HEK293 (cell line): ENCODE measurements around the gene DDAH1.

Source experiments
- CTCF ChIA-PET: fragments of 350-600 bp; formaldehyde crosslinking; extraction: SDS; loops from one replicate; lab custom pipeline; 2021; ENCODE audit warnings: antibody characterized with exemption; lab: Yijun Ruan, JAX
- POLR2A ChIA-PET: fragments of 300-600 bp; formaldehyde crosslinking; extraction: SDS; loops from one replicate; lab custom pipeline; 2020; ENCODE audit warnings: antibody characterized with exemption, inconsistent platforms; lab: Yijun Ruan, JAX
- H3K27ac ChIP-seq: fragments of 200-500 bp; sonication (Bioruptor generic); 2 replicates; pipeline ENCODE4 v1.5.1; 2014; ENCODE audit warnings: low read depth, low read length, control low read depth, inconsistent platforms; ENCODE audit errors: extremely low read depth
- H3K36me3 ChIP-seq, 2 experiments: fragments of 200-500 bp in 1 of 2; sonication (Bioruptor generic) in 1 of 2; 1 replicate in 1 of 2; 2 replicates in 1 of 2; pipeline ENCODE4 v1.5.1; 2014 to 2017; ENCODE audit warnings: inconsistent platforms in 2 of 2, low read length in 2 of 2; ENCODE audit not compliant: control insufficient read depth in 2 of 2, insufficient read depth in 1 of 2
- H3K4me1 ChIP-seq: fragments of 200-500 bp; sonication (Bioruptor generic); 2 replicates; pipeline ENCODE4 v1.5.1; 2014; ENCODE audit warnings: mild to moderate bottlenecking, low read length, inconsistent platforms; ENCODE audit not compliant: control insufficient read depth, insufficient read depth
- H3K4me3 ChIP-seq: 2 replicates; pipeline ENCODE4 v1.5.1; 2011; ENCODE audit warnings: low read depth, mild to moderate bottlenecking, control low read depth, low read length, moderate library complexity
- H3K9me3 ChIP-seq: fragments of 200-500 bp; sonication (Bioruptor generic); 2 replicates; pipeline ENCODE4 v1.5.1; 2014; ENCODE audit warnings: low read depth, low read length, inconsistent platforms; ENCODE audit not compliant: control insufficient read depth, insufficient read depth
- AEBP2 ChIP-seq: fragments of 450-650 bp; formaldehyde crosslinking; IDR thresholded peaks from 2 replicates; pipeline ENCODE4 v1.5.1; 2016; ENCODE audit warnings: missing biosample characterization, missing genetic modification characterization, borderline replicate concordance
- ATF2 ChIP-seq: fragments of 450-650 bp; formaldehyde crosslinking; IDR thresholded peaks from 2 replicates; pipeline ENCODE4 v1.5.1; 2016; ENCODE audit warnings: missing biosample characterization, missing genetic modification characterization, low read depth
- BCL11A ChIP-seq: fragments of 450-650 bp; formaldehyde crosslinking; IDR thresholded peaks from 2 replicates; pipeline ENCODE4 v1.5.1; 2016; ENCODE audit warnings: low read depth, missing biosample characterization, missing genetic modification characterization
- GLIS1 ChIP-seq: fragments of 450-650 bp; formaldehyde crosslinking; IDR thresholded peaks from 2 replicates; pipeline ENCODE4 v1.5.1; 2016; ENCODE audit warnings: missing biosample characterization, missing genetic modification characterization
- KLF8 ChIP-seq: fragments of 450-650 bp; formaldehyde crosslinking; IDR thresholded peaks from 2 replicates; pipeline ENCODE4 v1.5.1; 2016; ENCODE audit warnings: missing biosample characterization, missing genetic modification characterization
- KLF9 ChIP-seq: fragments of 450-650 bp; formaldehyde crosslinking; IDR thresholded peaks from 2 replicates; pipeline ENCODE4 v1.5.1; 2016; ENCODE audit warnings: missing biosample characterization, missing genetic modification characterization, low read depth
- SETDB1 ChIP-seq: IDR thresholded peaks from one replicate; pipeline ENCODE4 v1.6.1; 2017; ENCODE audit warnings: mild to moderate bottlenecking, low read length, moderate library complexity, mixed read lengths; ENCODE audit not compliant: insufficient read length
- TRIM28 ChIP-seq: IDR thresholded peaks from 2 replicates; pipeline ENCODE4 v1.6.1; 2011; ENCODE audit warnings: low read length, control low read depth, borderline replicate concordance
- YY2 ChIP-seq: fragments of 450-650 bp; formaldehyde crosslinking; IDR thresholded peaks from 2 replicates; pipeline ENCODE4 v1.5.1; 2016; ENCODE audit warnings: missing biosample characterization, missing genetic modification characterization
- ZEB2 ChIP-seq: fragments of 450-650 bp; formaldehyde crosslinking; IDR thresholded peaks from 2 replicates; pipeline ENCODE4 v1.5.1; 2016; ENCODE audit warnings: missing biosample characterization, missing genetic modification characterization
- ZIC2 ChIP-seq: fragments of 450-650 bp; formaldehyde crosslinking; IDR thresholded peaks from 2 replicates; pipeline ENCODE4 v1.5.1; 2016; ENCODE audit warnings: missing biosample characterization, missing genetic modification characterization
- ZNF157 ChIP-seq: fragments of 450-650 bp; formaldehyde crosslinking; IDR thresholded peaks from 2 replicates; pipeline ENCODE4 v1.5.1; 2016; ENCODE audit warnings: missing biosample characterization, missing genetic modification characterization
- ZNF19 ChIP-seq: fragments of 450-650 bp; formaldehyde crosslinking; IDR thresholded peaks from 2 replicates; pipeline ENCODE4; 2016; ENCODE audit warnings: missing biosample characterization, missing genetic modification characterization, low read depth
- ZNF211 ChIP-seq: fragments of 450-650 bp; formaldehyde crosslinking; IDR thresholded peaks from 2 replicates; pipeline ENCODE4 v1.5.1; 2016; ENCODE audit warnings: low read depth, missing biosample characterization, missing genetic modification characterization
- ZNF302 ChIP-seq: fragments of 450-650 bp; formaldehyde crosslinking; IDR thresholded peaks from 2 replicates; pipeline ENCODE4 v1.5.1; 2016; ENCODE audit warnings: missing biosample characterization, missing genetic modification characterization, low read depth
- ZNF449 ChIP-seq: fragments of 450-650 bp; formaldehyde crosslinking; IDR thresholded peaks from 2 replicates; pipeline ENCODE4 v1.5.1; 2017; ENCODE audit warnings: missing biosample characterization, mild to moderate bottlenecking, missing genetic modification characterization, moderate library complexity
- ZNF514 ChIP-seq: fragments of 450-650 bp; formaldehyde crosslinking; IDR thresholded peaks from 2 replicates; pipeline ENCODE4 v1.5.1; 2016; ENCODE audit warnings: missing biosample characterization, missing genetic modification characterization
- ZNF530 ChIP-seq: fragments of 450-650 bp; formaldehyde crosslinking; IDR thresholded peaks from 2 replicates; pipeline ENCODE4 v1.5.1; 2016; ENCODE audit warnings: low read depth, missing biosample characterization, missing genetic modification characterization
- ZNF544 ChIP-seq: fragments of 450-650 bp; formaldehyde crosslinking; IDR thresholded peaks from 2 replicates; pipeline ENCODE4 v1.5.0; 2017; ENCODE audit warnings: missing biosample characterization, missing genetic modification characterization
- ZNF555 ChIP-seq: fragments of 450-650 bp; formaldehyde crosslinking; conservative IDR thresholded peaks from 2 replicates; pipeline ENCODE4 v1.5.1; 2017; ENCODE audit warnings: missing biosample characterization, mild to moderate bottlenecking, missing genetic modification characterization, inconsistent platforms
- ZNF585B ChIP-seq: fragments of 450-650 bp; formaldehyde crosslinking; IDR thresholded peaks from 2 replicates; pipeline ENCODE4 v1.5.1; 2016; ENCODE audit warnings: missing biosample characterization, missing genetic modification characterization
- ZNF654 ChIP-seq: fragments of 450-650 bp; formaldehyde crosslinking; IDR thresholded peaks from 2 replicates; pipeline ENCODE4 v1.5.1; 2016; ENCODE audit warnings: low read depth, missing biosample characterization, missing genetic modification characterization
- ZNF658 ChIP-seq: fragments of 450-650 bp; formaldehyde crosslinking; IDR thresholded peaks from 2 replicates; pipeline ENCODE4; 2016; ENCODE audit warnings: missing biosample characterization, missing genetic modification characterization
- ZNF830 ChIP-seq: fragments of 450-650 bp; IDR thresholded peaks from 2 replicates; pipeline ENCODE4 v1.5.0; 2018; ENCODE audit warnings: missing biosample characterization, missing genetic modification characterization, low read depth, mild to moderate bottlenecking, moderate library complexity
- TF ChIP-seq, protein P1 (sequence below): fragments of 450-650 bp; IDR thresholded peaks from 2 replicates; pipeline ENCODE4 v1.5.1; 2018; ENCODE audit warnings: missing biosample characterization, missing genetic modification characterization

The DDAH1 gene

DNA sequence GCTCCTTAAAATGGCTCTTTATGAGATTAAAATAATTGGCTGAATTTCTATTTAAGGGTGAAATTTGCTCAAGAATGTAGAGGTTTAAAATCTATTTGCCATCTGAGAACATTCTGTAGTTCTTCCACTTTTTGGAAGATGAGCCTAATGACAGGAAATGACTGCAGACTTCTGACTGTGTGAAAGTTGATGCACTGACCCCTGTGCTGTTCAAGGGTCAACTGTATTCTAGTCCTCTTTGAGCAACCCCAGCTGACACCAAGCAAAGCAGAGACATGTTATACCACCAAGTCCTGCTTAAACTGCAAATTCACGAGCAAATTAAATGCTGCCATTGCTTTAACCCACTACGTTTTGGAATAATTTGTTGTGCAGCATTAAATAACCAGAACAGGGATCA lies 26.6 kb downstream of the DDAH1 start (continued):
- no peak for TF ChIP-seq ZNF19 (tag by site-specific recombination)
- no peak for TF ChIP-seq ZNF555 (tag by site-specific recombination)
- no peak for TF ChIP-seq ZNF211 (tag by site-specific recombination)
- TF ChIP-seq ZNF157: no peak
- TF ChIP-seq TRIM28: no peak
- TF ChIP-seq ZNF654 (tag by site-specific recombination): no peak
- TF ChIP-seq, all 188 proteins: peak for 0

GRCh38 chr1:85437139-85437538 lies 27.8 kb downstream of the DDAH1 start:
- TF ChIP-seq ZNF157 (no peak), KLF8 (no peak), ZNF658 (no peak), SETDB1 (no peak), ZEB2 (no peak), ZIC2 (no peak), BCL11A (no peak), ZNF530 (tag by site-specific recombination) (no peak), ZNF302 (no peak), ZNF830 (tag by site-specific recombination) (no peak), YY2 (no peak), ZNF585B (tag by site-specific recombination) (no peak), KLF9 (tag by site-specific recombination) (no peak), ATF2 (tag by site-specific recombination) (no peak), GLIS1 (tag by site-specific recombination) (no peak), AEBP2 (no peak), ZNF514 (tag by site-specific recombination) (no peak), ZNF544 (tag by site-specific recombination) (no peak), ZNF449 (tag by site-specific recombination) (no peak)
- TF ChIP-seq, protein P1, sequence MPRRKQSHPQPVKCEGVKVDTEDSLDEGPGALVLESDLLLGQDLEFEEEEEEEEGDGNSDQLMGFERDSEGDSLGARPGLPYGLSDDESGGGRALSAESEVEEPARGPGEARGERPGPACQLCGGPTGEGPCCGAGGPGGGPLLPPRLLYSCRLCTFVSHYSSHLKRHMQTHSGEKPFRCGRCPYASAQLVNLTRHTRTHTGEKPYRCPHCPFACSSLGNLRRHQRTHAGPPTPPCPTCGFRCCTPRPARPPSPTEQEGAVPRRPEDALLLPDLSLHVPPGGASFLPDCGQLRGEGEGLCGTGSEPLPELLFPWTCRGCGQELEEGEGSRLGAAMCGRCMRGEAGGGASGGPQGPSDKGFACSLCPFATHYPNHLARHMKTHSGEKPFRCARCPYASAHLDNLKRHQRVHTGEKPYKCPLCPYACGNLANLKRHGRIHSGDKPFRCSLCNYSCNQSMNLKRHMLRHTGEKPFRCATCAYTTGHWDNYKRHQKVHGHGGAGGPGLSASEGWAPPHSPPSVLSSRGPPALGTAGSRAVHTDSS: no peak
- ChIA-PET CTCF (no interaction called here), POLR2A (no interaction called here)
- no peak overlapping the region for H3K27ac ChIP-seq
- H3K36me3 ChIP-seq: no peaks in the 10 kb centered on the region; a peak in 1 of 3 replicates
- H3K4me1 ChIP-seq: no peaks in the 10 kb centered on the region; the same call in 1 of the 2 replicates
- no peak overlapping the region for H3K4me3 ChIP-seq
- no peaks in the 10 kb centered on the region for H3K9me3 ChIP-seq
